Stimulated activated CD8-positive, alpha-beta memory T cell treated with anti-CD3 and anti-CD28 coated beads, Interleukin-15, amount 100 ng/mL, for 48 hours (primary cell): ENCODE data around the gene HSPA4L.

Experiments used
- DNase-seq, 2 donors: peaks; one replicate each; pipeline ENCODE4 v3.0.0-alpha.2; 2020; ENCODE audit warnings: low read depth in 2 of 2

HSPA4L gene

GRCh38 chr4:127782275-127783025, at the start of gene HSPA4L:
HSPA4L (plus strand) TSS chr4:127782322; CDS start chr4:127782551, 229 bp downstream.
- peak in 1 of 2 donors; percentile 23 for DNase-seq

- no peak for DNase-seq
Observed at GRCh38 chr4:127732623-127733328, 49.3 kb upstream of the HSPA4L start.

GRCh38 chr4:127734976-127735375, 47.1 kb upstream of the HSPA4L start:
- DNase-seq, result no peak

- DNase-seq, result no peak
Observed at GRCh38 chr4:127737295-127737694, 44.8 kb upstream of the HSPA4L start.

- DNase-seq, result no peak
Observed at GRCh38 chr4:127741247-127741646, 40.9 kb upstream of the HSPA4L start.

GRCh38 chr4:127747883-127748282, 34.2 kb upstream of the HSPA4L start:
- no peak for DNase-seq

- no peak for DNase-seq
Observed at GRCh38 chr4:127748957-127749356, 33.2 kb upstream of the HSPA4L start.

GRCh38 chr4:127756906-127757305, 25.2 kb upstream of the HSPA4L start:
- no peak for DNase-seq

GRCh38 chr4:127759228-127759820, 22.8 kb upstream of the HSPA4L start:
- DNase-seq, result no peak

GRCh38 chr4:127759893-127760292, 22.2 kb upstream of the HSPA4L start:
- no peak for DNase-seq

GRCh38 chr4:127771535-127772275, 10.4 kb upstream of the HSPA4L start:
- no peak for DNase-seq

GRCh38 chr4:127772769-127773671, 9.1 kb upstream of the HSPA4L start:
- DNase-seq, result no peak

- DNase-seq, result no peak
Observed at GRCh38 chr4:127775843-127776242, 6.3 kb upstream of the HSPA4L start.

- no peak for DNase-seq
Observed at GRCh38 chr4:127776620-127777019, 5.5 kb upstream of the HSPA4L start.

- no peak for DNase-seq
Observed at GRCh38 chr4:127777487-127777886, 4.6 kb upstream of the HSPA4L start.

- DNase-seq, result no peak
Observed at GRCh38 chr4:127778102-127778501, 4.0 kb upstream of the HSPA4L start.

GRCh38 chr4:127780598-127780997, 1.5 kb upstream of the HSPA4L start:
- no peak for DNase-seq

GRCh38 chr4:127781300-127782024, 660 bp upstream of the HSPA4L start:
- no peak for DNase-seq

- DNase-seq, result peak; percentile 48 to 50
Observed at GRCh38 chr4:127782025-127782274, 172 bp upstream of the HSPA4L start.

GRCh38 chr4:127783026-127783769, 1.1 kb downstream of the HSPA4L start:
- DNase-seq, result peak in 1 of 2 donors; percentile 24
